ENCODE data around the gene RSAD1.

The RSAD1 gene

GRCh38 chr17:50447870-50448595, 30.6 kb upstream of the RSAD1 start:
- no peak overlapping the region for H3K4me3 ChIP-seq (ENCODE audit: low read depth, low read length)
- TF ChIP-seq CTCF (conservative IDR thresholded peaks at IDR 0.05; ENCODE audit: low read depth, low read length) = no peak
- DNase-seq (ENCODE audit: low read depth) = no peak

DNA sequence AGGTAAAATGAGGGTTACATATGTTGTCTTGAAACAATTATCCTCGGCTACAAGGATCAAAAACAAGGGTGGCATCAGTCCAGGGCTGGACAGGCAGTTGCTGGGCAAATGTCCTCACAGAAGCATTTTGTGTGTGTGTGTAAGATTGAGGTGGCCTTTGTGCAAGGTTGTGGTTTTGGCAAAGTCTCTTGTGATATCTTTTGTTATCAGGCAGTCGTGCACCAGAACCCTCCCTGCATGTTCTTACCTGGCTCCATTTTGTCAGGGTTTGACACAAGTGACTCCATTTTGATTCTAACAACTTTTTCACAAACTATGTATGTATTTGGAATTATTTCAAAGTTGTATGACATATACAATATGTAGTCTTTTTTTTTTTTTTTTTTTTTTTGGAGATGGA, 30.0 kb upstream of the RSAD1 start:
- DNase-seq (ENCODE audit: low read depth) = no peak
- TF ChIP-seq CTCF (conservative IDR thresholded peaks at IDR 0.05; ENCODE audit: low read depth, low read length) = no peak
- no peak overlapping the region for H3K4me3 ChIP-seq (ENCODE audit: low read depth, low read length)

- DNase-seq (ENCODE audit: low read depth) = no peak
- H3K4me3 ChIP-seq (ENCODE audit: low read depth, low read length) = no peak overlapping the region
- no peak for TF ChIP-seq CTCF (conservative IDR thresholded peaks at IDR 0.05; ENCODE audit: low read depth, low read length)
These were observed 26.6 kb upstream of the RSAD1 start for GRCh38 chr17:50451943-50452629.

DNA sequence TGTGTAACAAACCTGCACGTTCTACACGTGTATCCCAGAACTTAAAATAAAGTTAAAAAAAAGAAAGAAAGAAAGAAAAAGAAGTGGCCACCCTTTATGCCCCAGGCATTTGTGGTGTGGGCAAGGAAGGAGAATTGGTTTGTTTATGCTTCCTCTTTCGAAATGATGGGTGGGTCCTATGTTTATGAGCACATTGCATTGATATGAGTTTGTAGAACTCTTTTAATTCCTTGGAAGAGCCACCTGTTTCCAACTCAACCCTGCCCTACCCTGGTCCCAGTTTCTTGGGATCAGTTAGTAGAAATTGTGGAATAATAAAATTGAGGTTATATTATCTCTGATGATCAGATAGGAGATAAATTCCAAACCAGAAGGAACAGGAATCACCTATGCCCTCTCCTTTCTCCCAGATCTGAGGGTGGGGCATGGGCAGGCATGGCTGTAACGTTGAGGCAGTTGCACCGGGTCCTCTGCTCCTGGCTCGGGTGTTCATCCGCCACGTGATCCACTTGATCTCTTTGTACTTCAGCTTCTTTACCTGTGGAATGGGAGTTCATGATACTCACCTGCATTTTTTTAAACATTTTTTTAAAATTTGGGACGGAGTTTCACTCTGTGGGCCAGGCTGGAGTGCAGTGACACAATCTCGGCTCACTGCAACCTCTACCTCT, 25.9 kb upstream of the RSAD1 start:
- no peak for DNase-seq (ENCODE audit: low read depth)
- no peak overlapping the region for H3K4me3 ChIP-seq (ENCODE audit: low read depth, low read length)
- TF ChIP-seq CTCF (conservative IDR thresholded peaks at IDR 0.05; ENCODE audit: low read depth, low read length) = no peak

- TF ChIP-seq CTCF (conservative IDR thresholded peaks at IDR 0.05; ENCODE audit: low read depth, low read length) = no peak
- DNase-seq (ENCODE audit: low read depth) = no peak
- no peak overlapping the region for H3K4me3 ChIP-seq (ENCODE audit: low read depth, low read length)
These were observed 24.8 kb upstream of the RSAD1 start for GRCh38 chr17:50453901-50454300.

GRCh38 chr17:50457621-50458020, 21.0 kb upstream of the RSAD1 start:
- no peak for DNase-seq (ENCODE audit: low read depth)
- no peak overlapping the region for H3K4me3 ChIP-seq (ENCODE audit: low read depth, low read length)
- no peak for TF ChIP-seq CTCF (conservative IDR thresholded peaks at IDR 0.05; ENCODE audit: low read depth, low read length)
